Fibroblast of the conjunctiva (primary cell): ENCODE data around the gene ANKRD40CL.

Experiments used
- DNase-seq: peaks from one replicate; pipeline ENCODE4 v3.0.0-alpha.2; 2010; ENCODE audit warnings: low read depth

The ANKRD40CL gene

DNA sequence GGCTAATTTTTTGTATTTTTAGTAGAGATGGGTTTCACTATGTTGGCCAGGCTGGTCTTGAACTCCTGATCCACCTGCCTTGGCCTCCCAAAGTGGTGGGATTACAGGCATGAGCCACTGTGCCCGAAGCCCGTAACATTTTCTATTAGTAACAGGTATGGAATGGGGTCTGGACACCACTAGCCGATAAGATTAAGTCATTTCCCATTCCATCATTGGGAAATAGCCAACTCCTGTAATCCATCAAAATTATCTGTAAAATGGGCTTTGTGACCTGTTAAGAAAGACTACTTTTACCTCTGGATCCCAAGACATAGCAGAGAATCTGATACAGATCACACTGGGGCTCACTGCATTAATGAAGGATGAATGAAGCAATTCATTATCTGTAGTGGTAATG, 51.8 kb downstream of the ANKRD40CL start:
- no peak for DNase-seq

DNA sequence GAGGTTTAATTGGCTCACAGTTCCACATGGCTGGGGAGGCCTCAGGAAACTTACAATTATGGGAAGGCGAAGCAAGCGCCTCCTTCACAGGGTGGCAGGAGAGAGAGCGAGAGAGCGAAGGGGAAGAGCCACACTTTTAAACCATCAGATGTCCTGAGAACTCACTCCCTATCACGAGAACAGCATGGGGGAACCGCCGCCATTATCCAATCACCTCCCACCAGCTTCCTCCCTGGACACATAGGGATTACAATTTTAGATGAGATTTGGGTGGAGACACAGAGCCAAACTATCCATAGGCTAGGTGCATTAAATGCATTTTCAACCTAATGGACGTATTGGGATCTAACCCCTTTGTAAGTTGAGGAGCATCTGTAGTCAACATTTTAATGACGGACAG, 54.7 kb downstream of the ANKRD40CL start:
- DNase-seq, result no peak
